Stimulated activated CD4-positive, alpha-beta T cell treated with anti-CD3 and anti-CD28 coated beads, Interleukin-4, amount 100 ng/mL, for 1 hour (primary cell): Measurements from ENCODE around the gene NUSAP1.
"Not testable (repeated sequence)": the region's sequence is repeated elsewhere in the genome, so short reads cannot be mapped to it uniquely, and the experiment has no call there.

Experiments
- DNase-seq: peaks from one replicate; pipeline ENCODE4 v3.0.0-alpha.2; 2020

The NUSAP1 gene

GRCh38 chr15:41332194-41333025 lies at the start of gene NUSAP1, which contains the start of gene OIP5:
Gene NUSAP1 (plus strand): TSS chr15:41332881. CDS start chr15:41332958, 77 bp downstream.
Gene OIP5 (minus strand): TSS chr15:41332591. CDS start chr15:41332561, 30 bp downstream.
- peak; percentile 97 for DNase-seq

- DNase-seq, result not testable (repeated sequence)
These were observed 49.6 kb upstream of the NUSAP1 start for GRCh38 chr15:41282980-41283652.

- peak; percentile 98 for DNase-seq
These were observed 48.8 kb upstream of the NUSAP1 start for GRCh38 chr15:41283653-41284426.

- DNase-seq, result no peak
These were observed 48.1 kb upstream of the NUSAP1 start for GRCh38 chr15:41284427-41285177.

- DNase-seq, result no peak
These were observed 47.4 kb upstream of the NUSAP1 start for GRCh38 chr15:41285285-41285684.

GRCh38 chr15:41286665-41287333 lies 45.9 kb upstream of the NUSAP1 start:
- no peak for DNase-seq

- no peak for DNase-seq
These were observed 44.2 kb upstream of the NUSAP1 start for GRCh38 chr15:41288464-41288863.

- DNase-seq, result no peak
These were observed 42.7 kb upstream of the NUSAP1 start for GRCh38 chr15:41289953-41290352.

GRCh38 chr15:41291065-41291631 lies 41.5 kb upstream of the NUSAP1 start:
- no peak for DNase-seq

- DNase-seq, result no peak
These were observed 40.2 kb upstream of the NUSAP1 start for GRCh38 chr15:41292521-41292920.

- not testable (repeated sequence) for DNase-seq
These were observed 31.5 kb upstream of the NUSAP1 start for GRCh38 chr15:41301139-41301538.

GRCh38 chr15:41301587-41301986 lies 31.1 kb upstream of the NUSAP1 start:
- DNase-seq, result no peak

GRCh38 chr15:41304149-41304770 lies 28.4 kb upstream of the NUSAP1 start:
- DNase-seq, result no peak

GRCh38 chr15:41307679-41308078 lies 25.0 kb upstream of the NUSAP1 start:
- no peak for DNase-seq

- no peak for DNase-seq
These were observed 23.3 kb upstream of the NUSAP1 start for GRCh38 chr15:41309226-41309905.

- not testable (repeated sequence) for DNase-seq
These were observed 11.8 kb upstream of the NUSAP1 start for GRCh38 chr15:41320805-41321330.

GRCh38 chr15:41323611-41324010 lies 9.1 kb upstream of the NUSAP1 start:
- no peak for DNase-seq

- no peak for DNase-seq
These were observed 1.4 kb upstream of the NUSAP1 start for GRCh38 chr15:41331281-41331680.

GRCh38 chr15:41331833-41332193 lies 868 bp upstream of the NUSAP1 start:
- no peak for DNase-seq

- DNase-seq, result no peak
These were observed 413 bp downstream of the NUSAP1 start for GRCh38 chr15:41333026-41333562.
